HepG2 (cell line): ENCODE results near the gene PCP4L1. TPM values are rescaled to one million over a fixed set of nuclear protein-coding genes. Genes with fewer than 3 reads are reported as not detected.

Source experiments
- ARID2 ChIP-seq: sonication (generic); formaldehyde crosslinking; IDR thresholded peaks from 2 replicates; pipeline ENCODE4 v1.8.1; 2022; ENCODE audit warnings: mild to moderate bottlenecking, missing genetic modification reagents, borderline replicate concordance
- ATF4 ChIP-seq, 2 experiments: fragments of 450-650 bp in 1 of 2; sonication (generic) in 1 of 2; formaldehyde crosslinking; IDR thresholded peaks; 2 replicates each; pipeline versions ENCODE4 v1.5.0 to v1.8.0; 2020 to 2022; ENCODE audit warnings: mild to moderate bottlenecking in 1 of 2, missing genetic modification reagents in 1 of 2
- DZIP1 ChIP-seq: sonication (generic); formaldehyde crosslinking; IDR thresholded peaks from 2 replicates; pipeline ENCODE4 v1.5.0; 2020; ENCODE audit warnings: mild to moderate bottlenecking, missing genetic modification reagents
- ESRRA ChIP-seq: sonication (generic); formaldehyde crosslinking; IDR thresholded peaks from 2 replicates; pipeline ENCODE4 v1.5.1; 2020; ENCODE audit warnings: mild to moderate bottlenecking, low read depth, missing genetic modification reagents
- EZH2 ChIP-seq: conservative IDR thresholded peaks from 2 replicates; pipeline ENCODE4 v1.6.1; 2012; ENCODE audit warnings: mild to moderate bottlenecking, low read depth, low read length, moderate library complexity
- FOXK1 ChIP-seq: sonication (generic); formaldehyde crosslinking; IDR thresholded peaks from 2 replicates; pipeline ENCODE4 v1.4.0; 2020; ENCODE audit warnings: low read depth, missing genetic modification reagents, borderline replicate concordance
- FOXP4 ChIP-seq: sonication (generic); formaldehyde crosslinking; IDR thresholded peaks from 2 replicates; pipeline ENCODE4 v1.4.0; 2020; ENCODE audit warnings: missing genetic modification reagents
- SMAD1 ChIP-seq: sonication (generic); formaldehyde crosslinking; IDR thresholded peaks from 2 replicates; pipeline ENCODE4 v1.4.0; 2020; ENCODE audit warnings: missing genetic modification reagents, low read depth, mild to moderate bottlenecking, borderline replicate concordance
- SMAD9 ChIP-seq: sonication (generic); formaldehyde crosslinking; IDR thresholded peaks from 2 replicates; pipeline ENCODE4 v1.5.1; 2020; ENCODE audit warnings: mild to moderate bottlenecking, missing genetic modification reagents
- SNAPC5 ChIP-seq: sonication (generic); formaldehyde crosslinking; IDR thresholded peaks from 2 replicates; pipeline ENCODE4 v1.8.1; 2023; ENCODE audit warnings: mild to moderate bottlenecking, missing genetic modification reagents, borderline replicate concordance
- SP1 ChIP-seq, 2 experiments: fragments of 450-650 bp in 1 of 2; sonication (generic) in 1 of 2; formaldehyde crosslinking in 1 of 2; IDR thresholded peaks; 2 replicates each; pipeline versions ENCODE4 v1.4.0 to v1.6.1; 2016 to 2020; ENCODE audit warnings: missing genetic modification reagents in 1 of 2
- TBX3 ChIP-seq: fragments of 450-650 bp; IDR thresholded peaks from 2 replicates; pipeline ENCODE4 v1.6.1; 2017; ENCODE audit warnings: antibody characterized with exemption, mild to moderate bottlenecking, inconsistent platforms, borderline replicate concordance
- TCF7L2 ChIP-seq: IDR thresholded peaks from 2 replicates; pipeline ENCODE4 v1.6.1; 2011; ENCODE audit warnings: mild to moderate bottlenecking, low read depth, low read length, moderate library complexity
- THAP9 ChIP-seq: sonication (generic); formaldehyde crosslinking; IDR thresholded peaks from 2 replicates; pipeline ENCODE4; 2020; ENCODE audit warnings: missing genetic modification reagents, mild to moderate bottlenecking, borderline replicate concordance
- ZFAT ChIP-seq: sonication (generic); formaldehyde crosslinking; conservative IDR thresholded peaks from 2 replicates; pipeline ENCODE4 v1.8.1; 2023; ENCODE audit warnings: missing genetic modification reagents, inconsistent platforms
- ZFX ChIP-seq: sonication (generic); formaldehyde crosslinking; IDR thresholded peaks from 2 replicates; pipeline ENCODE4 v1.4.0; 2020; ENCODE audit warnings: mild to moderate bottlenecking, low read depth, missing genetic modification reagents, moderate library complexity
- ZNF256 ChIP-seq: sonication (generic); formaldehyde crosslinking; conservative IDR thresholded peaks from 2 replicates; pipeline ENCODE4 v1.4.0; 2020; ENCODE audit warnings: missing genetic modification reagents
- ZNF317 ChIP-seq: sonication (generic); formaldehyde crosslinking; IDR thresholded peaks from 2 replicates; pipeline ENCODE4 v1.5.0; 2020; ENCODE audit warnings: mild to moderate bottlenecking, missing genetic modification reagents
- ZNF510 ChIP-seq: sonication (generic); formaldehyde crosslinking; IDR thresholded peaks from 2 replicates; pipeline ENCODE4 v1.4.0; 2020; ENCODE audit warnings: low read depth, mild to moderate bottlenecking, missing genetic modification reagents
- ZNF549 ChIP-seq: sonication (generic); formaldehyde crosslinking; IDR thresholded peaks from 2 replicates; pipeline ENCODE4 v1.5.0; 2020; ENCODE audit warnings: missing genetic modification reagents
- ZNF772 ChIP-seq: sonication (generic); formaldehyde crosslinking; IDR thresholded peaks from 2 replicates; pipeline ENCODE4 v1.5.0; 2020; ENCODE audit warnings: mild to moderate bottlenecking, missing genetic modification reagents
- polyA plus RNA-seq, 8 experiments: library from polyadenylated mRNA; depleted of rRNA in 3 of 8; stranded (reverse) in 7 of 8; unstranded in 1 of 8; fragments of >200 nt; fragmentation: Illumina TruSeq in 4 of 8; extraction: Trizol in 4 of 8; gene quantifications; 2 replicates each; pipeline versions ENCODE4 v1.2.1 to v1.2.3, GENCODE V29; 2011 to 2016; ENCODE audit warnings: low read depth in 4 of 8, missing spikeins in 1 of 8, mixed read lengths in 1 of 8; ENCODE audit not compliant: insufficient read depth in 1 of 8
- total RNA-seq, 5 experiments: library from RNA; depleted of rRNA; stranded (reverse); fragments of >200 nt; fragmentation: Illumina TruSeq; extraction: Trizol; gene quantifications; 2 replicates each; pipeline ENCODE4 v1.2.3, GENCODE V29; 2016; ENCODE audit warnings: low read depth in 1 of 5

The PCP4L1 gene
- total and polyA plus RNA-seq, 2 of the 13 experiments (the other 11 are each of a cell fraction or from before 2014, with no cell fraction given), result 0.28 TPM; not detected in 1

- peak; percentile 40; the same call in 1 of the 2 replicates for TF ChIP-seq DZIP1
- TF ChIP-seq TCF7L2, result no peak
- TF ChIP-seq ZNF549 (CRISPR knock-in tag), result no peak
- no peak for TF ChIP-seq SP1 (IDR thresholded peaks at IDR 0.05)
- no peak for TF ChIP-seq SP1 (CRISPR knock-in tag; IDR thresholded peaks at IDR 0.05)
- no peak for TF ChIP-seq ESRRA (CRISPR knock-in tag)
- TF ChIP-seq SMAD9, result no peak
- no peak for TF ChIP-seq FOXK1
- no peak for TF ChIP-seq ATF4 (CRISPR knock-in tag; IDR thresholded peaks at IDR 0.05)
- TF ChIP-seq ARID2 (CRISPR knock-in tag), result no peak
- TF ChIP-seq TBX3, result no peak
- TF ChIP-seq EZH2, result no peak
- 0 out of 2 replicates have a peak, but pooled peaks have one; percentile 26 for TF ChIP-seq ZNF510 (CRISPR knock-in tag)
- TF ChIP-seq SNAPC5 (CRISPR knock-in tag), result 0 out of 2 replicates have a peak, but pooled peaks have one; percentile 2
- TF ChIP-seq ZFAT (CRISPR knock-in tag), result no peak
- no peak for TF ChIP-seq ZFX
- 0 out of 2 replicates have a peak, but pooled peaks have one; percentile 17 for TF ChIP-seq ZNF772 (CRISPR knock-in tag)
- no peak; the same call in 1 of the 2 replicates for TF ChIP-seq ZNF317 (CRISPR knock-in tag)
- TF ChIP-seq SMAD1, result no peak
- TF ChIP-seq ZNF256 (CRISPR knock-in tag), result 0 out of 2 replicates have a peak, but pooled peaks have one; percentile 50
- no peak for TF ChIP-seq THAP9 (CRISPR knock-in tag)
- no peak for TF ChIP-seq FOXP4 (CRISPR knock-in tag)
These were observed 55.1 kb downstream of the PCP4L1 start (continued) for GRCh38 chr1:161313554-161314200.
